Measurements from ENCODE around the gene RALGDS. TPM values are rescaled to one million over a fixed set of nuclear protein-coding genes. Genes with fewer than 3 reads are reported as not detected.
A peak's percentile ranks its signal among the peaks of the same experiment; 100 is the strongest.

Gene RALGDS
- total RNA-seq, 1 donor from 2014 or later, result 34.6 TPM

- DNase-seq (ENCODE audit: low read depth, low spot score), result no peak
These were observed 16.6 kb upstream of the RALGDS start for GRCh38 chr9:133137451-133138231.

- peak; percentile 47 for DNase-seq (ENCODE audit: low read depth, low spot score)
These were observed 14.2 kb upstream of the RALGDS start for GRCh38 chr9:133135146-133135745.

- DNase-seq (ENCODE audit: low read depth, low spot score), result no peak
These were observed 13.5 kb upstream of the RALGDS start for GRCh38 chr9:133134388-133135145.

- DNase-seq (ENCODE audit: low read depth, low spot score), result peak; percentile 97
These were observed 12.8 kb upstream of the RALGDS start for GRCh38 chr9:133133681-133134387.

- no peak for DNase-seq (ENCODE audit: low read depth, low spot score)
These were observed 11.1 kb upstream of the RALGDS start for GRCh38 chr9:133132174-133132573.

GRCh38 chr9:133131506-133131905, 10.5 kb upstream of the RALGDS start:
- DNase-seq (ENCODE audit: low read depth, low spot score), result no peak

GRCh38 chr9:133130685-133131244, 9.7 kb upstream of the RALGDS start:
- no peak for DNase-seq (ENCODE audit: low read depth, low spot score)

- DNase-seq (ENCODE audit: low read depth, low spot score), result no peak
These were observed 8.2 kb upstream of the RALGDS start for GRCh38 chr9:133129001-133129795.

- no peak for DNase-seq (ENCODE audit: low read depth, low spot score)
These were observed 7.1 kb upstream of the RALGDS start for GRCh38 chr9:133128152-133128551.

GRCh38 chr9:133127340-133127981, 6.4 kb upstream of the RALGDS start:
- no peak for DNase-seq (ENCODE audit: low read depth, low spot score)

- DNase-seq (ENCODE audit: low read depth, low spot score), result no peak
These were observed 5.8 kb upstream of the RALGDS start for GRCh38 chr9:133126697-133127339.

- peak; percentile 47 for DNase-seq (ENCODE audit: low read depth, low spot score)
These were observed 5.1 kb upstream of the RALGDS start for GRCh38 chr9:133125941-133126696.

GRCh38 chr9:133124907-133125275, 3.9 kb upstream of the RALGDS start:
- DNase-seq (ENCODE audit: low read depth, low spot score), result no peak

GRCh38 chr9:133124123-133124906, 3.3 kb upstream of the RALGDS start:
- DNase-seq (ENCODE audit: low read depth, low spot score), result no peak

- DNase-seq (ENCODE audit: low read depth, low spot score), result no peak
These were observed 2.0 kb upstream of the RALGDS start for GRCh38 chr9:133122935-133123611.

GRCh38 chr9:133122605-133122934, 1.5 kb upstream of the RALGDS start:
- DNase-seq (ENCODE audit: low read depth, low spot score), result no peak

GRCh38 chr9:133121915-133122550, 993 bp upstream of the RALGDS start:
- no peak for DNase-seq (ENCODE audit: low read depth, low spot score)
